Smooth muscle cell (in vitro differentiated cells): ENCODE results near the gene ITGAL. TPM values are rescaled to one million over a fixed set of nuclear protein-coding genes. Genes with fewer than 3 reads are reported as not detected.
"Not testable (repeated sequence)": the region's sequence is repeated elsewhere in the genome, so short reads cannot be mapped to it uniquely, and the experiment has no call there.

Experiments
- DNase-seq: peaks from one replicate; lab custom pipeline; 2025; ENCODE audit not compliant: unreplicated experiment; lab: John Stamatoyannopoulos, UW
- H2AFZ ChIP-seq: fragments of 200-600 bp; sonication (generic); 2 replicates; pipeline ENCODE4 v1.6.0; 2016; ENCODE audit warnings: antibody characterized with exemption, low read depth, mild to moderate bottlenecking
- H3F3A ChIP-seq: fragments of 200-600 bp; sonication (generic); 2 replicates; pipeline ENCODE4 v1.6.0; 2017; ENCODE audit warnings: antibody characterized with exemption, low read depth
- H3K27ac ChIP-seq: fragments of 200-600 bp; sonication (generic); 2 replicates; pipeline ENCODE4 v1.5.1; 2016; ENCODE audit warnings: low read depth, mild to moderate bottlenecking
- H3K27me3 ChIP-seq: fragments of 200-600 bp; sonication (generic); 2 replicates; pipeline ENCODE4 v1.6.1; 2016; ENCODE audit warnings: low read depth, mild to moderate bottlenecking
- H3K36me3 ChIP-seq: fragments of 200-600 bp; sonication (generic); 2 replicates; pipeline ENCODE4 v1.5.1; 2016; ENCODE audit warnings: low read depth
- H3K4me1 ChIP-seq: fragments of 200-600 bp; sonication (generic); 2 replicates; pipeline ENCODE4 v1.5.1; 2016; ENCODE audit warnings: low read depth
- H3K4me2 ChIP-seq: fragments of 200-600 bp; sonication (generic); 2 replicates; pipeline ENCODE4 v1.6.0; 2016; ENCODE audit warnings: mild to moderate bottlenecking
- H3K4me3 ChIP-seq: fragments of 200-600 bp; sonication (generic); 2 replicates; pipeline ENCODE4 v1.5.1; 2016; ENCODE audit warnings: mild to moderate bottlenecking
- H3K79me2 ChIP-seq: fragments of 200-600 bp; sonication (generic); 2 replicates; pipeline ENCODE4 v1.6.0; 2016; ENCODE audit warnings: low read depth, mild to moderate bottlenecking
- H3K9ac ChIP-seq: fragments of 200-600 bp; sonication (generic); 2 replicates; pipeline ENCODE4 v1.6.0; 2016; ENCODE audit warnings: low read depth
- H3K9me3 ChIP-seq: fragments of 200-600 bp; sonication (generic); replicated peaks from 2 replicates; pipeline ENCODE4 v1.5.1; 2016; ENCODE audit warnings: low read depth
- H4K20me1 ChIP-seq: fragments of 200-600 bp; sonication (generic); 2 replicates; pipeline ENCODE4 v1.6.0; 2016; ENCODE audit warnings: low read depth
- CTCF ChIP-seq: fragments of 200-600 bp; sonication (generic); IDR thresholded peaks from 2 replicates; pipeline ENCODE4 v1.5.1; 2017; ENCODE audit warnings: borderline replicate concordance, mild to moderate bottlenecking, antibody characterized with exemption; ENCODE audit not compliant: insufficient read depth, poor library complexity, severe bottlenecking
- WGBS: methylation state at CpG from one replicate; pipeline ENCODE4 v1.1.7; 2016; ENCODE audit warnings: low lambda C conversion rate; 5-methylcytosine and 5-hydroxymethylcytosine counted together
- polyA plus RNA-seq: library from polyadenylated mRNA; unstranded; fragments of >200 nt; fragmentation: Nextera tagmentation; extraction: Ambion mirVana; gene quantifications from 2 replicates; pipeline ENCODE4 v1.2.1, GENCODE V29; 2016
- total RNA-seq: library from RNA; depleted of rRNA; stranded (reverse); fragments of >200 nt; gene quantifications from 2 replicates; pipeline ENCODE4 v1.2.3, GENCODE V29; 2014

ITGAL gene
- total and polyA plus RNA-seq, 2 experiments from 2014 or later, result not detected

- Histone ChIP-seq H3K27ac (peak overlapping the region; percentile 64), H3K4me1 (peaks cover 13% of the 10 kb centered on the region), H3K4me3 (peak overlapping the region; percentile 85), H3K9ac (peak overlapping the region; percentile 89), H3K36me3 (no peaks in the 10 kb centered on the region), H4K20me1 (no peaks in the 10 kb centered on the region), H2AFZ (peak overlapping the region; percentile 99), H3K4me2 (peak overlapping the region; percentile 89), H3K27me3 (no peaks in the 10 kb centered on the region), H3K79me2 (peaks cover 17% of the 10 kb centered on the region), H3K9me3 (no peaks in the 10 kb centered on the region), H3F3A (peaks cover 4% of the 10 kb centered on the region)
- no peak for TF ChIP-seq CTCF
- 6% methylated on average over 18 of the region's 18 CpGs for WGBS
- DNase-seq, result peak; percentile 41
Observed at GRCh38 chr16:30535106-30535776, 62.7 kb downstream of the ITGAL start.

- WGBS, result 27% methylated on average over 11 of the region's 12 CpGs
- DNase-seq, result peak; percentile 27
- H3K9ac ChIP-seq, result peak overlapping the region; percentile 89
Observed at GRCh38 chr16:30535777-30536190, 63.2 kb downstream of the ITGAL start.

GRCh38 chr16:30536391-30537024, 64.0 kb downstream of the ITGAL start:
- H3K4me1 ChIP-seq, result peaks cover 17% of the 10 kb centered on the region
- not testable (repeated sequence) for H3K9me3 ChIP-seq, H3K27me3 ChIP-seq, DNase-seq, H4K20me1 ChIP-seq, H3F3A ChIP-seq, H3K9ac ChIP-seq, H3K36me3 ChIP-seq
- peak overlapping the region; percentile 64 for H3K27ac ChIP-seq
- H3K4me2 ChIP-seq, result peak overlapping the region; percentile 89
- H3K79me2 ChIP-seq, result peaks cover 17% of the 10 kb centered on the region
- 86% methylated on average over 13 of the region's 13 CpGs for WGBS
- peak overlapping the region; percentile 85 for H3K4me3 ChIP-seq
- peak overlapping the region; percentile 99 for H2AFZ ChIP-seq

More at GRCh38 chr16:30535777-30536190, 63.2 kb downstream of the ITGAL start:
- H3K36me3 ChIP-seq, result no peaks in the 10 kb centered on the region
- H3F3A ChIP-seq, result peaks cover 4% of the 10 kb centered on the region
- peak; percentile 39 for TF ChIP-seq CTCF
- no peaks in the 10 kb centered on the region for H3K9me3 ChIP-seq
- peak overlapping the region; percentile 99 for H2AFZ ChIP-seq
- peak overlapping the region; percentile 89 for H3K4me2 ChIP-seq
- H3K27ac ChIP-seq, result peak overlapping the region; percentile 64
- no peaks in the 10 kb centered on the region for H3K27me3 ChIP-seq
- H3K4me1 ChIP-seq, result peaks cover 13% of the 10 kb centered on the region
- H3K4me3 ChIP-seq, result peak overlapping the region; percentile 85
- peaks cover 17% of the 10 kb centered on the region for H3K79me2 ChIP-seq
- no peaks in the 10 kb centered on the region for H4K20me1 ChIP-seq

GRCh38 chr16:30539000-30539964, 66.7 kb downstream of the ITGAL start:
- Histone ChIP-seq H3K27ac (no peak overlapping the region), H3K4me1 (peaks cover 38% of the 10 kb centered on the region), H3K4me3 (no peak overlapping the region), H4K20me1 (no peaks in the 10 kb centered on the region), H3K79me2 (peaks cover 3% of the 10 kb centered on the region), H3K36me3 (no peaks in the 10 kb centered on the region), H3F3A (peaks cover 9% of the 10 kb centered on the region), H2AFZ (no peak overlapping the region), H3K4me2 (no peak overlapping the region), H3K9me3 (no peaks in the 10 kb centered on the region), H3K9ac (no peak overlapping the region), H3K27me3 (no peaks in the 10 kb centered on the region)
- no peak for TF ChIP-seq CTCF
- DNase-seq, result no peak
- 96% methylated on average over 8 of the region's 8 CpGs for WGBS

GRCh38 chr16:30539986-30540526, 67.5 kb downstream of the ITGAL start:
- not testable (repeated sequence) for H3K36me3 ChIP-seq, H4K20me1 ChIP-seq, H3K9me3 ChIP-seq, H3F3A ChIP-seq, DNase-seq, H3K4me2 ChIP-seq, H2AFZ ChIP-seq, H3K4me3 ChIP-seq, H3K27me3 ChIP-seq, H3K27ac ChIP-seq, H3K79me2 ChIP-seq, H3K9ac ChIP-seq
- H3K4me1 ChIP-seq, result peaks cover 38% of the 10 kb centered on the region
- WGBS, result 92% methylated on average over 13 of the region's 13 CpGs
